Gastroesophageal sphincter (tissue), 4 donors: ENCODE data around the gene GBE1. TPM values are rescaled to one million over a fixed set of nuclear protein-coding genes. Genes with fewer than 3 reads are reported as not detected.

Experiments
- ATAC-seq: fragments of 150-250 bp; one replicate; pipeline ENCODE4 v1.9.1; 2016; ENCODE audit warnings: mild to moderate bottlenecking, moderate library complexity
- H3K27ac ChIP-seq, 4 donors: fragments of 200-600 bp; sonication (generic) in 3 of 4; 1 replicate in 3 of 4; 2 replicates in 1 of 4; pipeline ENCODE4 v1.5.1; 2016 to 2019
- H3K27me3 ChIP-seq: fragments of 200-600 bp; sonication (generic); one replicate; pipeline ENCODE4 v1.5.1; 2019
- H3K36me3 ChIP-seq, 2 donors: fragments of 200-600 bp; sonication (generic); one replicate each; pipeline ENCODE4 v1.5.1; 2019; ENCODE audit warnings: control low read depth in 1 of 2
- H3K4me1 ChIP-seq, 3 donors: fragments of 200-600 bp; sonication (generic); 1 replicate in 2 of 3; 2 replicates in 1 of 3; pipeline ENCODE4 v1.5.1; 2016 to 2019; ENCODE audit warnings: control low read depth in 2 of 3
- H3K4me3 ChIP-seq, 2 donors: fragments of 200-600 bp; sonication (generic); one replicate each; pipeline ENCODE4 v1.5.1; 2019; ENCODE audit warnings: mild to moderate bottlenecking in 1 of 2, moderate library complexity in 1 of 2
- H3K9me3 ChIP-seq, 3 donors: fragments of 200-600 bp; sonication (generic); one replicate each; pipeline ENCODE4 v1.5.1; 2017 to 2019; ENCODE audit warnings: control low read depth in 2 of 3
- EP300 ChIP-seq: sonication (generic); formaldehyde crosslinking; IDR thresholded peaks from one replicate; pipeline ENCODE4 v1.6.1; 2017; ENCODE audit warnings: antibody characterized with exemption, mild to moderate bottlenecking
- POLR2A ChIP-seq, 2 donors: fragments of 450-650 bp; IDR thresholded peaks; one replicate each; pipeline ENCODE4 v1.6.1; 2017; ENCODE audit warnings: antibody characterized with exemption in 2 of 2, mild to moderate bottlenecking in 2 of 2, moderate library complexity in 1 of 2
- POLR2AphosphoS5 ChIP-seq: sonication (generic); formaldehyde crosslinking; IDR thresholded peaks from one replicate; pipeline ENCODE4 v1.6.1; 2017; ENCODE audit warnings: antibody characterized with exemption
- WGBS, 2 donors: methylation state at CpG; one replicate each; pipeline ENCODE4 v1.1.5; 2018; ENCODE audit warnings: low coverage in 1 of 2; 5-methylcytosine and 5-hydroxymethylcytosine counted together
- total RNA-seq, 4 donors: library from RNA; depleted of rRNA; stranded (reverse); fragments of >200 nt; gene quantifications; one replicate each; pipeline ENCODE4 v1.1.0, GENCODE V29; 2016
- TF ChIP-seq, protein P1 (sequence below), 4 experiments: fragments of 200-600 bp in 2 of 4; fragments of 450-650 bp in 2 of 4; sonication (generic) in 1 of 4; IDR thresholded peaks; one replicate each; pipeline ENCODE4 v1.5.1; 2017 to 2019; ENCODE audit warnings: antibody characterized with exemption in 4 of 4, mild to moderate bottlenecking in 2 of 4, moderate library complexity in 2 of 4

The GBE1 gene
- total RNA-seq, 4 donors from 2014 or later = 23.3 to 59.4 (median 27.2) TPM

DNA sequence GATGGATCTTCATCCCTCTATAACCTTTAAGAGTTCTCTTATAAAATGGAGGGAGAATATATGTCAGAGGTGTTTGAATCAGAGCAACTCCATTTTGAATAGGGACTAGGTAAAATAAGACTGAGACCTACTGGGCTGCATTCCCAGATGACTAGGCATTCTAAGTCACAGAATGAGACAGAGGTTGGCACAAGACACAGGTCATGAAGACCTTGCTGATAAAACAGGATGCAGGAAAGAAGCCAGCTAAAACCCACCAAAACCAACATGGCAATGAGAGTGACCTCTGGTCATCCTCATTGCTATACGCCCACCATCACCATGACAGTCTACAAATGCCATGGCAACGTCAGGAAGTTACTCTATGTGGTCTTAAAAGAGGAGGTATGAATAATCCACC, 211.0 kb downstream of the GBE1 start:
- no peaks in the 10 kb centered on the region for H3K9me3 ChIP-seq
- no peaks in the 10 kb centered on the region for H3K27me3 ChIP-seq
- H3K36me3 ChIP-seq = peaks cover 0 to 3% of the 10 kb centered on the region in 2 donors
- peaks cover 0 to 10% (median 0%) of the 10 kb centered on the region in 3 donors for H3K4me1 ChIP-seq
- WGBS, 2 donors = 100% methylated on average over 2 of the region's 2 CpGs
- ATAC-seq = no peak
- H3K27ac ChIP-seq = no peak overlapping the region
- no peak overlapping the region for H3K4me3 ChIP-seq
- TF ChIP-seq EP300 (no peak), POLR2AphosphoS5 (no peak), POLR2A (IDR thresholded peaks at IDR 0.05) (no peak)
- TF ChIP-seq, protein P1, sequence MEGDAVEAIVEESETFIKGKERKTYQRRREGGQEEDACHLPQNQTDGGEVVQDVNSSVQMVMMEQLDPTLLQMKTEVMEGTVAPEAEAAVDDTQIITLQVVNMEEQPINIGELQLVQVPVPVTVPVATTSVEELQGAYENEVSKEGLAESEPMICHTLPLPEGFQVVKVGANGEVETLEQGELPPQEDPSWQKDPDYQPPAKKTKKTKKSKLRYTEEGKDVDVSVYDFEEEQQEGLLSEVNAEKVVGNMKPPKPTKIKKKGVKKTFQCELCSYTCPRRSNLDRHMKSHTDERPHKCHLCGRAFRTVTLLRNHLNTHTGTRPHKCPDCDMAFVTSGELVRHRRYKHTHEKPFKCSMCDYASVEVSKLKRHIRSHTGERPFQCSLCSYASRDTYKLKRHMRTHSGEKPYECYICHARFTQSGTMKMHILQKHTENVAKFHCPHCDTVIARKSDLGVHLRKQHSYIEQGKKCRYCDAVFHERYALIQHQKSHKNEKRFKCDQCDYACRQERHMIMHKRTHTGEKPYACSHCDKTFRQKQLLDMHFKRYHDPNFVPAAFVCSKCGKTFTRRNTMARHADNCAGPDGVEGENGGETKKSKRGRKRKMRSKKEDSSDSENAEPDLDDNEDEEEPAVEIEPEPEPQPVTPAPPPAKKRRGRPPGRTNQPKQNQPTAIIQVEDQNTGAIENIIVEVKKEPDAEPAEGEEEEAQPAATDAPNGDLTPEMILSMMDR (IDR thresholded peaks at IDR 0.05) = no peak

DNA sequence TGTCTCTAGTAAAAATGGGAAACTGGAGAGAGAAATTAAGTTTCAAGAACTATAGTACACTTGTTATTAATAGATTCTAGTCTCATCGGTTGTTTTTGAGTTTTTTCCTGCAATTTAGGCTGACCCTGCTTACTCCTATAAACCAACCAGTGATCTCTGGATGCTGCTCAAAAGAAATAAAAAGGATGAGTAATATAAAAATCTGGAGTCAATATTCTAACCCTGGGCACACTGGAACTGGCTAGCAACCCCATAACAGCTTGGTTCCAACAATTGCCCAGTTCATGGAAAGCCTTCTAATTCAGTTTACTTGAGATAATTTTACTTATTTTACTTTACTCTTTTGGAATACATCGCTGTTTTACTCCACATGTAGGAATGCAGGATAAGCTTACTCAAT, 211.6 kb downstream of the GBE1 start:
- TF ChIP-seq POLR2A (IDR thresholded peaks at IDR 0.05) = no peak
- TF ChIP-seq, protein P1 (IDR thresholded peaks at IDR 0.05) = no peak
- no peak for TF ChIP-seq POLR2AphosphoS5
- no peak for TF ChIP-seq EP300
- H3K36me3 ChIP-seq = peaks cover 0 to 3% of the 10 kb centered on the region in 2 donors
- no peak overlapping the region for H3K4me3 ChIP-seq
- H3K9me3 ChIP-seq = no peaks in the 10 kb centered on the region
- peaks cover 0 to 6% (median 0%) of the 10 kb centered on the region in 3 donors for H3K4me1 ChIP-seq
- H3K27ac ChIP-seq = no peak overlapping the region
- WGBS, 2 donors = 82 to 100% methylated on average over 1 to 2 of the region's 2 CpGs
- H3K27me3 ChIP-seq = no peaks in the 10 kb centered on the region
- no peak for ATAC-seq

DNA sequence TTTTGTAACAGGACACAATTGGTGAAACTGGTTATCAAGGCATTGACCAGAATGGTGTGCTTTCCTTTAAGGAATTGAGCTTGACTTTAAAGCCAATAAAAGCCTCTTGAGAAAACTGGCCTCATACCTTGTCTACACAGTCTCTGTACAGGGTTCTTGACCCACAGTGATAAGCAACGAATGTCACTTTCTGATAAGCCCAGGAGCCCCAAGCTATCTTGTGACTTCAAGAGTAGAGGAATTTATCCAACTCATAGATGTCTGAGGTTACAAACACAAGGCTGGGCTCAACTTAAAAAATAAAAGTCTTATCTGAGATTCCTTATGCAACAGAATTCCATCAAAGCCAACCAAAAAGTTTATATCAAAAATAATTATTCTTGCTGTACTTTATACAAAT, 212.1 kb downstream of the GBE1 start:
- peaks cover 0 to 3% of the 10 kb centered on the region in 2 donors for H3K36me3 ChIP-seq
- no peak for TF ChIP-seq POLR2A (IDR thresholded peaks at IDR 0.05)
- TF ChIP-seq, protein P1 (IDR thresholded peaks at IDR 0.05) = no peak
- no peak for TF ChIP-seq EP300
- no peak for TF ChIP-seq POLR2AphosphoS5

DNA sequence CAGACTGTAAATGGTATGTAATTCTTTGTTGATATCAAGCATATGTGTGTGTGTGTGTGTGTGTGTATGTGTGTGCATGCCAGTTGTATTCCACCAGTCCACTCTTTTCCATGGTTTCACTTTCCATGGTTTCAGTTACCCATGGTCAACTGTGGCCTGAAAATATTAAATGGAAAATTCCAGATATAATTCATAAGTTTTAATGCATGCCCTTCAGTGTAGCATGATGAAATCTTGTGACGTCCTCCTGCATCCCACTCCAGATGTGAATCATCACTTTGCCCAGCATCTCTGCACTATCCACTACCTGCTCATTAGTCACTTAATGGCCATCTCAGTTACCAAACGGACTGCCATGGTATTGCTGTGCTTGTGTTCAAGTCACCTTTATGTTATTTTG, 215.9 kb downstream of the GBE1 start:
- TF ChIP-seq, protein P1 (IDR thresholded peaks at IDR 0.05) = no peak
- no peak for TF ChIP-seq POLR2A (IDR thresholded peaks at IDR 0.05)
- TF ChIP-seq EP300 = no peak
- TF ChIP-seq POLR2AphosphoS5 = no peak
- no peaks in the 10 kb centered on the region for H3K4me1 ChIP-seq
- WGBS, 2 donors = 92% methylated on average over 2 of the region's 2 CpGs; no CpG with 5 or more reads in 1 of the 2 donors
- no peaks in the 10 kb centered on the region for H3K9me3 ChIP-seq
- no peaks in the 10 kb centered on the region for H3K27me3 ChIP-seq
- H3K27ac ChIP-seq = no peak overlapping the region
- H3K36me3 ChIP-seq = peaks cover 0 to 3% of the 10 kb centered on the region in 2 donors
- no peak for ATAC-seq
- H3K4me3 ChIP-seq = no peak overlapping the region

More for the DNA sequence above, 212.1 kb downstream of the GBE1 start:
- H3K4me1 ChIP-seq = peaks cover 0 to 1% (median 0%) of the 10 kb centered on the region in 3 donors
- WGBS, 2 donors = 33% methylated on average over 1 of the region's 1 CpG; no CpG with 5 or more reads in 1 of the 2 donors
- no peak overlapping the region for H3K27ac ChIP-seq
- no peaks in the 10 kb centered on the region for H3K27me3 ChIP-seq
- no peak overlapping the region for H3K4me3 ChIP-seq
- no peaks in the 10 kb centered on the region for H3K9me3 ChIP-seq
- ATAC-seq = no peak

DNA sequence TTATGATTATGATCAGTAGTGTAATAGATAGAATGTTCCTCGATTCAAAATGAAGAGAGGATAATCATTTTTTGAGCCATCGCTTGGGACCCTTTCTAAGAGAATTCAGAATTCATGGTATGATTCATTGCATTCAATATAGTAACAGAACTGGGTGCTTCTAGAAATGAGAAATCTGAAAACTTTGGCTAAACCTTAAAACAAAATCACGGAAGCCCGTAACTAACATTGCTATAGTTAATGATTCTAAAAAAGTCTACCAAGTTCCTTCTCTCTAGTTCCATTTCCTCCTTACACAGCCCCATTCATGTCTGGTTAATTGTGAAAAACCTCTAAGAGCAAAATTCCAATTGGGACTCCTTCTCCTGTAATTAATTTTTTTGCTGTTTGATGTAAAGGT, 217.1 kb downstream of the GBE1 start:
- no peaks in the 10 kb centered on the region for H3K27me3 ChIP-seq
- 80 to 86% methylated on average over 4 of the region's 4 CpGs for WGBS, 2 donors
- peaks cover 0 to 3% of the 10 kb centered on the region in 2 donors for H3K36me3 ChIP-seq
- TF ChIP-seq POLR2AphosphoS5 = no peak
- no peak for TF ChIP-seq POLR2A (IDR thresholded peaks at IDR 0.05)
- TF ChIP-seq EP300 = no peak
- TF ChIP-seq, protein P1 (IDR thresholded peaks at IDR 0.05) = no peak
- no peak for ATAC-seq
- no peaks in the 10 kb centered on the region for H3K4me1 ChIP-seq
- H3K27ac ChIP-seq = no peak overlapping the region
- no peaks in the 10 kb centered on the region for H3K9me3 ChIP-seq
- no peak overlapping the region for H3K4me3 ChIP-seq
